GM12865 (cell line): Measurements from ENCODE around the gene PPM1B.
A peak's percentile ranks its signal among the peaks of the same experiment; 100 is the strongest.

Source experiments
- DNase-seq: peaks from one replicate; pipeline ENCODE4 v3.0.0; 2010; ENCODE audit warnings: low read depth
- H3K4me3 ChIP-seq: 2 replicates; pipeline ENCODE4 v1.5.1; 2011; ENCODE audit warnings: mild to moderate bottlenecking, low read depth, low read length, control low read depth
- CTCF ChIP-seq: IDR thresholded peaks from 2 replicates; pipeline ENCODE4 v1.5.1; 2011; ENCODE audit warnings: low read length, control low read depth, low read depth, inconsistent platforms; ENCODE audit not compliant: insufficient read depth; ENCODE audit errors: missing control alignments

Gene PPM1B

GRCh38 chr2:44210362-44210761, 41.7 kb downstream of the PPM1B start:
- TF ChIP-seq CTCF, result no peak
- H3K4me3 ChIP-seq, result no peak overlapping the region
- DNase-seq, result no peak

- no peak for DNase-seq
- TF ChIP-seq CTCF, result no peak
- no peak overlapping the region for H3K4me3 ChIP-seq
Measured at GRCh38 chr2:44211183-44211582, 42.5 kb downstream of the PPM1B start.

GRCh38 chr2:44212302-44212701, 43.6 kb downstream of the PPM1B start:
- no peak for TF ChIP-seq CTCF
- H3K4me3 ChIP-seq, result no peak overlapping the region
- no peak for DNase-seq

- H3K4me3 ChIP-seq, result no peak overlapping the region
- no peak for DNase-seq
- no peak for TF ChIP-seq CTCF
Measured at GRCh38 chr2:44215827-44216226, 47.2 kb downstream of the PPM1B start.

- no peak for DNase-seq
- TF ChIP-seq CTCF, result no peak
- H3K4me3 ChIP-seq, result no peak overlapping the region
Measured at GRCh38 chr2:44218771-44219170, 50.1 kb downstream of the PPM1B start.

- TF ChIP-seq CTCF, result no peak
- no peak for DNase-seq
- H3K4me3 ChIP-seq, result no peak overlapping the region
Measured at GRCh38 chr2:44226753-44227152, 58.1 kb downstream of the PPM1B start.

- no peak for TF ChIP-seq CTCF
Measured at GRCh38 chr2:44230378-44230777, 61.7 kb downstream of the PPM1B start.

More at GRCh38 chr2:44230378-44230777, 61.7 kb downstream of the PPM1B start:
- H3K4me3 ChIP-seq, result no peak overlapping the region
- DNase-seq, result peak; percentile 8
